HG02571 (cell line): Measurements from ENCODE around the gene CRPPA.

Experiments used
- ATAC-seq: cut with Tn5 transposase; IDR thresholded peaks from one replicate; pipeline ENCODE4 v1.9.1; 2021; ENCODE audit warnings: mild to moderate bottlenecking, moderate library complexity; ENCODE audit not compliant: unreplicated experiment

The CRPPA gene

GRCh38 chr7:16428182-16428581, 6.8 kb upstream of the CRPPA start:
- ATAC-seq: no peak

DNA sequence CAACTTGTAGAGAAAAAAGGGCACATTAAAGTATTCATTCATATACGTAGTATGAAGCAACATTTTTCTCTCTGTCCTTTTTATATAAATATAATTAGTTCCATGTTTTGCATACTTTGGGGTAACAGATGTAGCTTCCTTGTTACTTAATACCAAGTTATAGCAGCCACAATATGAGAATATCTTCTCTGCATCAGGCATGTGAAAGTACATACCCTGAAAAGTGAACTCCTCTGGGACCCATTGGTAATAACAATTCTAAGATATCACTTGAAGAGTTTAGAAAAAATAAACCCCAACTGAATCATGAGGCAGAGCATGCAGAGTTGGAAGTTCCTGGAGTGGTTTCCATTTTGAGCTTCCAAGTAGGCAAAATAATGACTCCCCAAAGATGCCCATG, 2.4 kb upstream of the CRPPA start:
- no peak for ATAC-seq

GRCh38 chr7:16422917-16423316, 1.6 kb upstream of the CRPPA start:
- ATAC-seq: no peak

DNA sequence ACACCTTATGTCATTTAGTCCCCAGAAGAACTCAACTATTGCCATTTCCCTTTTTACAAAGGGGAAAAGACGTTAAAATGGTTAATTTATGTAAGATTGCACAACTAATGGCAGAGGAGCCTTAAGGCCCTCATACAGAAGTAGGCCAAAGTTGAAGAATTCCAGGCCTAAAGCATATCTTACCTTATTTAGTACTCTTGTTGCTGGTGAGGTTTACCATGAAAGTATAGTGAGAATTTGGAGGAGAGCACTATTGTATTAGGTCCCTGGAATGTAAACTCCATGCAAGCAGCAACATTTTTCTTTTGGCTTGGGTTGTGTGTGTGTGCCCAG, 731 bp upstream of the CRPPA start:
- no peak for ATAC-seq

GRCh38 chr7:16420649-16421332, 547 bp downstream of the CRPPA start:
- peak; percentile 86 for ATAC-seq

- ATAC-seq: no peak
Observed at GRCh38 chr7:16420329-16420648, 1.0 kb downstream of the CRPPA start.

DNA sequence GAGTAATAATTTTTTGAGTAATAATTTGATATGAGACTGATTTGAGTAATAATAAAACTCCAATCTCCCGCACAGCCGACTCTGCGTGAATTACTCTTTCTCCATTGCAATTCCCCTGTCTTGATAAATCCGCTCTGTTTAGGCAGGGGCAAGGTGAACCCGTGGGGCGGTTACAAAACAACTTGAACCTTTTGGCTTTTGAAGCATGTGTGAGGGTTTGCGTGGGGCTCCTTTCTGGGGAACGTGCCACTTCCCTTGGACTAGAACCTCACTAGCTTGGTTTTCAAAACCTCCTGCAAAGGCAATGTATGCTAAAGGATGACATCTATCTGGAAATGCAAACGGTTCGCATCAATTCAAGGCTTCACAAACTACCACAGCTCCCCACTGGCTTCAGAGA, 1.5 kb downstream of the CRPPA start:
- ATAC-seq: no peak

DNA sequence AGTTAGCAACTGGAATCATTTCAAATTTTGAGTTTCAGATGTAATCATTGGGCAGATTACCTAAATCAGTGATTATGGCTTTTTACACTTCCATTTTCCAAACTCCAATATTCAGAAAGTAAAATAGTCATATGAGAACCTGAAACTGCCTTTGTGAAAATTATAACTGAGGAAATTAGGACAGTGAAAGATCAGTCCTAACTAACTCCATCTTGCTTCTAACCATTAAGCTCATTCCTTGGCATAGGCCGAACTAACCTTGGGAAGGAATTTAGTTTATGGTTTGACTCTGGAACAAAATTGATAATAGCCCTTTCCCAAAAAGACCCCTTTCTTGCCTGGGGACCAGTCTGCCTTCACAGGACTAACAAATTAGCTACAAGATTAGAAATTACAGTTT, 2.2 kb downstream of the CRPPA start:
- no peak for ATAC-seq

DNA sequence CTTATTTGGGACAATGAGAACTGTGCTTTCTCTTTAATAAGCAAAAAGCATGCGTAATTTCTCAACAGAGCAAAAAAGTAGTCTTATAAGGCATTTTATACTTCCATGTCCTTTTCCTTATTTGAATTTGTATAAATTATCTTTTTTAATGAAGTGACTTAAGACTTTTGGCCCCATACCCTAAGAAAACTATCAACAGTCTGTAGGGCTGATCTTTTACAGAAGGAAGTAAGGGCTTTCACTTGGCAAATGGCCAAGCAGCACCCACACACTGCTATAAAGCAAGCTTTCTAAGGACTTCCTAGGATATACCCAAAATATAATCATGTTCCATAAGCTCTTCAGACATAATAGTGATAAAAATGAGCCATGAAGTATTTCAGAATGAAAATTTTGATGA, 3.4 kb downstream of the CRPPA start:
- ATAC-seq: no peak

GRCh38 chr7:16416289-16417282, 4.8 kb downstream of the CRPPA start:
- ATAC-seq: no peak

- ATAC-seq: no peak
Observed at GRCh38 chr7:16412274-16413254, 8.8 kb downstream of the CRPPA start.

DNA sequence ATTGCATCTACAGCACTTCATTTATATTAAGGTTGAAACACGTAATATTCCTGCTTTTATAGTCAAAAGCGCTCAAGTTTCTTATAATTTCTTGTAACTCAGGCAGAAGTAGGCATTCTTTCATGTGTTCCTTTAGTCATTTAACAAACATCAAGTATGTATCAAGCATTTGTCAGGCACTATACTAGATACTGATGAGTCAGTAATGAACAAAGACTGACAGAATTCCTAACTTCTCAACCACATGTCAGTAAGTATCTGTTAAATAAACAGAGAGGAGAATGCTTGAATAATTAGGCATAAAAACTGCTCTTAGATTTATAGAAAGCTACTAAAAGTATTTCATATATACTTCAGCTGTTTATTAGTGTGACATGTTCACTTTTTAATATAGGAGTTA, 9.9 kb downstream of the CRPPA start:
- no peak for ATAC-seq

GRCh38 chr7:16409777-16410176, 11.6 kb downstream of the CRPPA start:
- ATAC-seq: no peak

DNA sequence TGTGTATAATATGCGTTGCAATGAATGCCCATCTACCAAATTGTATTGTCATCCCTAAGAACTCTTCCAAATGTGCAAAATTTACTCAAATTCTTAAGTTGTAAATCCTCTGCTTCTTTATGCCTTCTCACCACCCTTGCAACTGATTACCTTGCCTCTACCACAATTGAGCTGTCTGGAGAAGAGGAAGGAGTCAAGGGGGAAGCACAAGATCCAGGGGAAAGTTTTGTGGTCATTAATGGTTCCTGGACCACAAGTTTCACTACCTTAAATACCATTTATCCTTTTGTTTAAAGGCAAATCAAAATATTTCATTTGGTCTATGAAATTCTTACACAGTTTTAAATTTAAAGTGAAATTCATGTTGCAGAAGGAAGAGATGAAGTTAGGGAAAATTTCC, 16.7 kb downstream of the CRPPA start:
- ATAC-seq: no peak

DNA sequence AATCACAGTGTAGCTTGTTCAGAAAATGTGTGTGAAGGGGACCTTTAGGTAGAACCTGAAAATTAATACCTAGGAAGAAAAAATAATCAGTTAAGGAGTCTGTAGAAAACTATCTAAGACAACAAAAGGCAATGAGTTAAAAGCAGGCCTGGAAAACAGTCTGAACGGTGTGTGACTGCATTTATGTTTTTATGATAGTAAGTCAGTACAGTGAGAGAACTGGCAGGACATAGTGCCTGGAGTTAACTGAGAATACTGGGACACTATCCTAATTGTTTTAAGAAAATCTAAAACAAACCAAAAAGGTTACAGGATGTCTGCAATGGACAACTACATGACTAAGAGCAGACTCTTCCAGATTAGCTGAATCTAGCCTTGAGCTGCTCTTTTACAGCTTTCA, 17.9 kb downstream of the CRPPA start:
- no peak for ATAC-seq

- ATAC-seq: no peak
Observed at GRCh38 chr7:16402940-16403339, 18.4 kb downstream of the CRPPA start.

DNA sequence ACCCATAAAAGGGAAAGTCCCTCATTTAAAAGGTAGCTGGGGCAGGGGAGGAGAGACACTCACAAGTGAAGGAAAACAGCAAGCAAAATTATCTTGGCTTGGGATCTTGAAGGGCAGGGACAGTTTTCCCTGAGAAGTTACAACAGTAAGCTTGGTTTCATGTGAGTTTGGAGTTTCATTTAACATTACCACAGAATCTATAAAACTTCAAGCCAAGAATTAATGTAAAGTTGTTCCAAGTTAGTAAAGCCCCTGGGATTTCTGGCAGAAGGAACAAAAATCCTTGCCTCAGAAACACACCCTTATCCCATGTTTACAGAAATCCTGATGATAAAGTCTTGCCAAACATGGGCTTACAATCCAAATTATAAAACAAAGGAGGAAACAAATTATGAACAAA, 19.2 kb downstream of the CRPPA start:
- ATAC-seq: no peak

DNA sequence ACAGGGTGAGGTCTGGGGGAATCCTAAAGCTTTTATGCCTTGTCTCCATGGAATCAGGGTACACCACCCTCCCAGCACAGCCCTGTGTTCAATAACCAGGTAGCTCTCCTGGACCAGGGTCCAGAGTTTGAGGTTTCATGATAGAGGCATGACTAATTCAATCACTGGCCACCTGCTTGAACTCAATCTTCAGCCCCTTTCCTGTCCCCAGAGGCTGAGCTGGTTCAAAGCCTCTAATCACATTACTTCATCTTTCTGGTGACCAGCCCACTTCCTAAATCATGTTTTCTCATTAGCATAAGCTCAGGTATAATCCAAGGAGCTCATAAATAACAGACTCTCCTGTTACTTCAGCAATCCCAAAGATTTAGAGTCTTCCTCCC, 20.5 kb downstream of the CRPPA start:
- no peak for ATAC-seq

DNA sequence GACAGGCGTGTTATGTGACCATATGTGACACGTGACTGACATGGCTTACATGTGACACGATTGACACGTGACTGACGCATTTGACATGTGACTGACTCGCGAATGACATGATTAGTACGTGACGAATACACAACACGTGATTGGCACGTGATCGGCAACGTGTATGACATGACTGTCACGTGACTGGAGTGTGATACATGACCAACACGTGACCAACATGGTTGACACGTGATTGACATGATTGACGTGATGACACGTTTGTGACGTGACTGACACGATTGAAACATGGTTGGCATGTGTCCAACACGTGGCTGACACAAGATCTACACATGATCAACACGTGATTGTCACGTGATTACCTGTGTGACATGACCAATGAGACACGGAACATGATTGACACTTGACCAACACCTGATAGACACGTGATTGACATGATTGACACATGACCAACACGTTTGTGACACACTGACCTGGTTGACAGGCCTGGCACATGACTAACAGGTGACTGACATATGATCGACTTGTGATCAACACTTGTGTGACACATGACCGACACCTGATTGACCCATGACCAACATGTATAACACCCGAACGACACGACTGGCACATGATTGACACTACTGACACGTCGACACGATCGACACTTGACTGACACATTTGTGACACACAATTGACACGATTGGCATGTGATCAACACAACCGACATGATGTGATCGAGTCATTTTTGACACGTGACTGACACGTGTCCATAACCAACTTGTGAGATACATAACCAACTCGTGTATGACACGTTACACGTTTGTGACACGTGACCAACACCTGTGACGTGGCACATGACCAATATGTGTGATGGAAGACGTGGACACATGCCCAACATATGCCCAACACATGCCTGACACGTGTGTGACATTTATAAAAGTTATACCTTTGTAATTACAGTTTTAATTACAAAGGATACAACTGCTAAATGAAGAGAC, 21.1 kb downstream of the CRPPA start:
- ATAC-seq: no peak

DNA sequence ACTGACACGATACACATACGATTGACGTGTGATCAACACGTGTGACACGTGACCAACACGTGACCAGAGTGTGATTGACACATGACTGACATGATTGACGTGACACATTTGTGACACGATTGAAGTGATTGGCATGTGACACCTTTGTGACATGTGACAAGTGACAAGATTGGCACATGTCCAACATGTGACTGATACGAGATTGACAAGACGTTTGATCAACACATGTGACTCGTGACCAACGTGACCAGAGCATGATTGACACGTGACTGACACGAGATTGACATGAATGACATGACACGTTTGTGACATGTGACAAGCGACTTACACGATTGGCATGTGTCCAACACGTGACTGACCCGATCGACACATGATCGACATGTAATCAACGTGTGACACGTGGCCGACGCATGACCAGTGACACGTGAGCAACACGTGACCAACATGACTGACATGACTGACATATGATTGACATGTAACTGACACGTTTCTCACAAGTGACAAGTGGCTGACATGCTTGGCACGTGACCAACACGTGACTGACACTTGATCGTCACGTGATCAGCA, 22.0 kb downstream of the CRPPA start:
- ATAC-seq: no peak
